NCI-H446 treated with DMSO at 0.1 percent for 48 hours (cell line): ENCODE data around the gene MARK2.
"Not testable (repeated sequence)": the region's sequence is repeated elsewhere in the genome, so short reads cannot be mapped to it uniquely, and the experiment has no call there.

Experiments used
- DNase-seq: peaks from one replicate; lab custom pipeline; 2025; lab: John Stamatoyannopoulos, UW

MARK2 gene

DNA sequence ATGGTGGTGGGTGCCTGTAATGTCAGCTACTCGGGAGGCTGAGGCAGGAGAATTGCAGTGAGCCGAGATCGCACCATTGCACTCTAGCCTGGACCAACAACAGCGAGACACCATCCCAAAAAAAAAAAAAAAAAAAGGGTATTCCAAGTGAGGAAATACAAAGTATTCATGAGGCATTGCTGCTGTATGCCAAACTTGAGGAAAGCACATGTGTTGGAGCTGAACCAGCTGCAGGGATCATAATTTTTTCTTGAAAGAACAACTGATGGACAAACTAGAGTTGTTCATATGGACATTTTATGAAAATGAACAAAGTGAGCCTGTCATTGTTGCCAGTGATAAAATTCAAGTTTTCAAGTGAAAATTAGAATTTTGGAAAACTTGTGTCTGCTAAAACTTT lies 15.8 kb downstream of the MARK2 start:
- no peak for DNase-seq

DNA sequence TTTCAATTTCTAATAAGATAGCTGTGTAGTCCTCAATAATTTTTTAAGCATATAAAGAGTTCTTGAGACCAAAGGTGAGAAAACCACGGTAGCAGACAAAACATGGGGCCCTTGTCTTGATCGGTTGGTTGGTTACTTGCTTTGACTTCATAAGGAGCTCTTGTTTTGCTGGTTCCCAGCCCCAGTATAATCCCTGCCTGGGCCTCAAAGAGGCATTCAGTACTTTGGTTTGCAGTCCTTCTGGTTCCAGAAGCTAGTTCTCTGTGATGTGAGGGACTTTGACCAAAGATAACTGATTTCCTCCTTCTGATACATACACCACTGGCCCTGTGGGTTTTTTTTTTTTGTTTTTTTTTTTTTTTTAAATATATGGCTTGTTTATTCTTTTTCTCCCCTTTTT lies 17.1 kb downstream of the MARK2 start:
- DNase-seq: no peak

DNA sequence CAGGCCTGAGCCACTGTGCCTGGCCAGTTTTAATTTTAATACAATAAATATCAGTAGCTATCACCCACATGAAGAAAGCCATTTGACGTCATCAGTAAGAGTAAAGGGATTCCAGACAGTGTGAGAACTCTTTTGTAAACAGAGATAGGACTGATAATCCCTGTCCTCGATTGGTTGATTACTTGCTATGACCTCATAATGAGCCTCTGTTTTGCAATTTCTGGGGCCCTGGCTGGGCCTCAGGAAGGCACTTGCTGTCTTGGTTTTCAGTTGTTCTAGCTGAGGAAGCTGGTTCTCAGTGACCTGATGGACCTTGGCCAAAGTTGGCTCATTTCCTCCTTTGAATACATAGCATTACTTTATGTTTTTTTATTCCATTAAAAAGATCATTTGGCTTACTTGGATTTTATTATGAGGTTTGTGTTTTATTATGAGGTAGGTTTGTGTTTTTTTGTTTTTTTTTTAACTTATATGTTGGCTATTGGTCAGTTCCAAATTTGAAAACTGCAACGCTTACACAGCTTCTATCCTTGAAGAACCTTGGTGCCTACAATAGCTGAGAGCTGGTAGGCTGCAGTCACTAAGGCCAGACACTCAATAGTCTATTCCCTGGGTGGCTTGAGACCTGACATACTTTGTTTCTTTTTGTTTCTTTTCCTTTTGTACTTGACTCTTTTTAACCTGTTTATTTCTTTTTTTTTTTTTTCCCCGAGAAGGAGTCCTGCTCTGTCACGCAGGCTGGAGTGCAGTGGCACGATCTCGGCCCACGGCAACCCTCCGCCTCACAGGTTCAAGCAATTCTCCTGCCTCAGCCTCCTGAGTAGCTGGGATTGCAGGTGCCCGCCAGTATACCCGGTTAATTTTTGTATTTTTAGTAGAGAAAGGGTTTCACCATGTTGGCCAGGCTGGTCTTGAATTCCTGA lies 20.0 kb downstream of the MARK2 start:
- DNase-seq: no peak

DNA sequence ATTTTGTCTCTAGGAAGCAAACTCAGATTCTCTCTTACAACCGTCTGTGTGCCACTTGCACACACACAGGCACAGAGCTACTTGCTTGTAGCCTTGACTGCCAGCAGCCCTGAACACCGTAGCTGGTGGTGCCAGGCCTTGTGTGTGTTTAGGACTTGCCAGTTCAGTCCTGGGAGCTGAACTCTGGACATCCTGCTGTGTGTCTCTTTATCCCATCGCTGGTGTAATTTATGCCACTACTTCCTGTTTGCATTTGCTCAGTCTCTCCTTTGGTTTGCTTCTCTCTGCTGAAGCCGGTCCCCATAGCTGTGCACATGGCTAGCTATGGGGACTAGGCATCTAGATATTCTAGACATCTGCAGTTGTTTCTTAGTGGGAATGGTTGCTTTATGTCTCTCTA lies 24.0 kb downstream of the MARK2 start:
- DNase-seq: no peak

DNA sequence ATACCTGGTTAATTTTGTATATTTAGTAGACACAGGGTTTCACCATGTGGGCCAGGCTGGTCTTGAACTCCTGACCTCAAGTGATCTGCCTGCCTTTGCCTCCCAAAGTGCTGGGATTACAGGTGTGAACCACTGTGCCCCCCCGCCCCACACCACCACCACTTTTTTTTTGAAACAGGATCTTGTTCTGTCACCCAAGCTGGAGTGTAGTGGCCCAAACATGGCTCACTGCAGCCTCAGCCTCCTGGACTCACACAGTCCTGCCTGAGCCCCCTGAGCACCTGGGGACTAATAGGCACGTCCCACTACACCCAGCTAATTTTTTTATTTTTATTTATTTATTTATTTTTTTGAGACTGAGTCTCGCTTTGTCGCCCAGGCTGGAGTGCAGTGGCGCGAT lies 24.7 kb downstream of the MARK2 start:
- DNase-seq: not testable (repeated sequence)

- DNase-seq: no peak
These were observed 27.3 kb downstream of the MARK2 start for GRCh38 chr11:63866211-63866610.

GRCh38 chr11:63867511-63867910 lies 28.6 kb downstream of the MARK2 start:
- no peak for DNase-seq

GRCh38 chr11:63868399-63869064 lies 29.6 kb downstream of the MARK2 start:
- DNase-seq: no peak

GRCh38 chr11:63869171-63869591 lies 30.3 kb downstream of the MARK2 start:
- no peak for DNase-seq

- DNase-seq: no peak
These were observed 30.8 kb downstream of the MARK2 start for GRCh38 chr11:63869683-63870082.

DNA sequence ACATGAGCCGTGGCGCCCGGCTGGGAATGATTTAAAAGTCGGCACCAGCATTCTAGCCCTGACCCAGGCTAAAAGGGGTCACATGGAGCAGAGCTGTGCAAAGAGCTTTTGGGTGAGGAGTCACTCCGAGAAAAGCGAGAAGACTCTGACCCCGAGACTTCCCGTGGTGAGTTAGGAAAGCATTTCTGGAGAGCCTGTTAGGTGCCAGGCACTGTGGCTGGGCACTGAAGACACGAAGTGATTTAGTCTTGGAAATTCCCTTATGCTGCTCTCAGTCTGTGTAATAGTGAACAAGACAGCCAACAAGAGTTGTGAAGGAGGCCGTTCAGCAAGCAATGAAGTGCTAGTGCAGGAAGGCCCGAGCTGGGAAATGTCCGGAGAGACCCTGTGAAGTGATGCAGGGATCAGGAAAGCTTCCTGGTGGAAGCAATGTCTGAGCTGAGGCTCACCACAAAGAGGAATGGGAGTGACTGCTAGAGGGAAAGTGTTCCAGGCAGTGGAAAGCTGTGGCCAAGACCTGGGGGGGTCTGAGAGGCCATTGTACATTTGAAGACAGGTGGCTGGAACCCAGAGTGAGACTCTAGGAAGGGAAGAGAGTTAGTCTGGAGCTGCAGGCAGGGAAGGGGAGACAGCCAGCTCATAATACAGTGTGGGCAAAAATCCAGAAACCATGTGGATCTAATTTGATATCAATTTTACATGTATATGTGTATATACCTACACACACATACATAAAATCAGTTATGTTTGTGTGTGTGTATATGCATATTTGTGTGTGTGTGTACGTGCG lies 31.6 kb downstream of the MARK2 start:
- DNase-seq: no peak

GRCh38 chr11:63871962-63872799 lies 33.3 kb downstream of the MARK2 start:
- DNase-seq: peak; percentile 31

- DNase-seq: no peak
These were observed 33.9 kb downstream of the MARK2 start for GRCh38 chr11:63872800-63873197.

- no peak for DNase-seq
These were observed 34.4 kb downstream of the MARK2 start for GRCh38 chr11:63873311-63873710.

DNA sequence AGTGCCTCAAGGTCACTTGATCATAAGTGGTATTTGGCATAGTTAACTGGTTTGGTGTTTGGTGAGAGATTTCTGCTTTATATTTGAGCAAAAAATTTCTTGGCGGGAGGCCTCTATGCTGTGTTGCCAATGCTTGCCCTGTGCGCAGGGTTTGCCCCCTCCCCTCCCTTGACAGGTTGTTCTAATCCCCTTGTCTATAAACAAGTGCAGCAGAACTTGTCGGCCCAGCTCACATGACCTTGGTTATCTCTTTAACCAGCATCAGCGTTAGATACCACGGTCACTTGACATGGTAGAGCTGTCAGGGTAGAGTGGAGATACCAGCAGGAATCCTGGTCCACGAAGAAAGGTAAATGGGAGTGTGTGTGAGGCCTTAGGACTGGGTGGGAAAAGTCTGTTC lies 35.6 kb downstream of the MARK2 start:
- peak; percentile 11 for DNase-seq

DNA sequence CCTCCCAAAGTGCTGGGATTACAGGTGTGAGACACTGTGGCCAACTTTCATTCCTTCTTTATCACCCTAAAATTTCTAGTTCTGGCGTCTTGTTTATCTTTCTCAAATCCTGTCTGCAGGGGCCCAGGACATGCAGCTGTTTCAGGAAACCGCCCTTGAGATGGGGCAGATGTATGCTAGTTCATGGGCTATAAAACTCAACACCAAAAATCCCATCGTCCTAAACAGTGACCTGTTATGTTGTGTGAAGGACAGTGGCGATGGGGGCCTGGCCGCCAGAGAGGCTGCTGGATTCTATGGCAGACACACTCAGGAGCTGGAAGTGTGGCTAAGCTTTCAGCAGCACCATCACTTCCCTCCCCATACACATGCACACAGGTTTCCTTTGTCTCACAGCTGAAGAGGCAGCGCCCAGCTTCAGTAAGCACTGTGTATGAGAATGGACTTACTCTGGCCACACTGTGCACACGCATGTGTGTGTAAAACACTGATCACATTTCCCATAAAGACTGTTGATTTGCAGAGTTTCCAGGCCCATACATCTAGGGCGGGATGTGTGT lies 36.7 kb downstream of the MARK2 start:
- no peak for DNase-seq

- no peak for DNase-seq
These were observed 37.7 kb downstream of the MARK2 start for GRCh38 chr11:63876616-63877015.

GRCh38 chr11:63877658-63878241 lies 38.8 kb downstream of the MARK2 start:
- no peak for DNase-seq

DNA sequence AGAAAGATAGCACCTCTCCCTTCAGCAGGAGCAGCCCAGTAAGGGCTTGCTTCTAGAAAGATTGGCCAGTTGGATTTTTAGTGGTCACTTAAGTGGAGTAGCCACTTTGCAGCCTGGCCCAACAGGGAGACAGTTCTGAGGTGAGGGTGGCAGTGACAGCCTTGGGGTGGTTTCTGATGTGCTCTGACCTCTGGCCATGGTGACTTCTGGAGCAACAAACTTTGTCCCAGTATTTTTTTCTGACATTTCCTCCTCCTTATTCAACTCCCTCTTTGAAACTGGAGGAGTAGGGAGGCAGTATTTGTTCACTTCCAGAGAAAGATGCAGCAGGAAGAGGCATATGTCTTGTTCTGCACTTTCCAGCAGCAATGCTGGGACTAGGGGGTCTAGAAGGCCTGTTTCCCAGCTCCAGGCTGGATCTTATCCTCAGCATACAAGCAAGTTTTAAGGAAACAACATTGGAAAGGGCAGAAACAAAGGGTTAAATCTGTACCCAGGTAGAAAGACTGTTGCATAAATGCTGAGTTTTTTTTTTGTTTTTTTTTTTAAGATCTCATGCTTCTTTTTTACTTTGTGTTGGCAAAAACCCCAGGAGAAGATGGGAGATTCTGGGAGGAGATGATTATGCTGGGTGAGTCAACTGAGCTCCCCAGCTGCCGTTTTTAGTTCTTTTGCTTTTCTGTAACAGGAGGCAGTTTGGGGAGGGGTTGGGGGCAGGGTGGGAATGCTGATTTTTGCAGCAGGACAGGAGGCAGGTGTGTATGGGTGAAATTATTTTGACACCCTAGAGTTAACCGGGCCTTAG lies 40.9 kb downstream of the MARK2 start:
- peak; percentile 54 for DNase-seq

- no peak for DNase-seq
These were observed 41.5 kb downstream of the MARK2 start for GRCh38 chr11:63880403-63880790.
